ENCODE results near the gene HOGA1.

- TF ChIP-seq CTCF (conservative IDR thresholded peaks at IDR 0.05) (no peak), EZH2 (IDR thresholded peaks at IDR 0.05; ENCODE audit: low read depth) (no peak)
Observed at GRCh38 chr10:97547962-97548361, 36.2 kb upstream of the HOGA1 start.

All from PC-9 (cell line).